Urothelium cell line (cell line): ENCODE measurements around the gene CTAG1B.
"Not testable (repeated sequence)": the region's sequence is repeated elsewhere in the genome, so short reads cannot be mapped to it uniquely, and the experiment has no call there.

Experiments used
- DNase-seq: peaks from one replicate; pipeline ENCODE4 v3.0.0; 2011; ENCODE audit warnings: low spot score, mixed read lengths
- FAIRE-seq: peaks from 2 replicates; lab custom pipeline; 2011; peaks lifted over from hg19 to GRCh38; lab: Jason Lieb, UNC

CTAG1B gene

DNA sequence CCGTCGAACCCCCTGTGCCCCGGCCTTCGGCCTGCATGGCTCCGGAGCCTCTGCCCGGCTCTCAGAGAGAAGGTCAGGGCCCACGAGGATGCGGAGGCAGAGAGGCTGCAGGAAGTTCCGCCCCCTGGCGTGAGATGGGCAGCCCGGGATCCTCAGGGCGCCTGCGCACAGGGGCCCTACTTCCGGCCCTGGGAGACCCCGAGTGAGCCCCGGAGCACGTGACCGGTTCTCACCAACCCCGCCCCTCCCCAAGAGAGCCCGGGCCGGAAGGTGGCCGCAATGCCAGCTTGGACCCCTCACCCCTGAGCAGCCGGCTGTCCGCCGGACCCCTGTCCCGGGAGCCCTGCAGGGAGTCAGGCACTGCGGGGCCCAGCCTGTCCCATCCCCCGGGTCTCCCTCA lies at the start of gene CTAG1B:
Gene CTAG1B (minus strand): TSS at position 101 of the 400 bp plus-strand sequence. CDS start 64 bp downstream, at position 37.
- not testable (repeated sequence) for DNase-seq, FAIRE-seq

GRCh38 chrX:154661899-154662298 lies 42.8 kb upstream of the CTAG1B start:
- no peak for DNase-seq
- no peak for FAIRE-seq

- no peak for FAIRE-seq
- DNase-seq = no peak
These were observed 42.1 kb upstream of the CTAG1B start for GRCh38 chrX:154661170-154661569.

DNA sequence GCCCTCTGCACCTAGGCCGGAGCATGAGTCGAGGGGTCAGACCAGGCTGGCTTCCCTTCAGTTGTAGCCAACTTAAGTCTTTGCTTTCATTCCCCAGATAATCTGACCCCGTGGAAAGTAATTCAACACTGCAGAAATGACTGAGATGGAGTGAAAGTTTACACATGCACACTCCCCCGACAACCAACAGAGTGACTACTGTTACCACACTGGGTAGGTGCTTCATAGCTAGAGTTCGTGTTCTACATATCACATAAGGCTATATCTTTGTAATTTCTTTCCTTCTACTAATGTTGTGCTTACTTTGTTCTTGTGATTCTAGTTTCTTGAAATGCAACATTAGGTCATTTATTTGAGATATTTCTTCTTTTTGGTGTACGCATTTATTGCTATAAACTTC lies 41.5 kb upstream of the CTAG1B start:
- DNase-seq (no peak), FAIRE-seq (no peak)

DNA sequence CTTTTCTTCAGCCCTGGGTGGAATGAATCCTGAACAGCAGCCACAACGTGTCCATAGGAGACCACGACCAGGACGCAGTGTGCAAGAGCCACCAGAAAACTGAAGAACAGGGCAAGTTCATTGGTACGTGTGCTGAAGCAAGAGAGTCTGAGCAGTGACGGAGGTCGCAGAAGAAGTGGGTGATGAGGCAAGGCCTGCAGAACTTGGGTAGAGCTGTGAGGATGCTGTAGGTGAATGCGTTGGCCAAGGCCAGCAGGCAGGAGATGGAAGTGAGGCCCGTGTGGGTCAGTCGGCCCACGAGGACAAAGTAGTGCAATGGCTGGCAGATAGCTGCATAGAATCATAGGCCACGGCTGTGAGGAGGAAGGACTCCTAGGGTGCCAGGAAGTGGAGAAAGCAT lies 39.9 kb upstream of the CTAG1B start:
- no peak for DNase-seq
- no peak for FAIRE-seq

DNA sequence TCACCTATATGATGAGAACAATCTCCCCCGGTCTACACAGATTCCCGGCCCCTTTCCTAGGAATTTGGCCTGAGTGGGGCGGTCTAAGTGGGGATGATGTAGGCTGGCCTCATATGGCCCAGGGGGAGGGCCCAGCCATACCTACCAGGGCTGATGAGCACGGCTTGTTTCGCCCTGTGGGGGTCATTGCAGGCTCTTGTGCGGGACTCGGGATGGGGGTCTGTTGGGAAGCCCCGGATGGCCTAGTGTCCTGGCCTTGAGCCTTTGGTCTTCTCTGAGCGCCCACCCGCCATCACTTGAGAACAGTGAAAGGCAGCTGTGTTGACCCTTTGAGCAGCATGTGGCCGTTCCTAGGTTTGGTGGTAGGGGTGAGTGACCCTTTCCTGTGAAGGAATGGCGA lies 39.1 kb upstream of the CTAG1B start:
- DNase-seq = no peak
- no peak for FAIRE-seq

DNA sequence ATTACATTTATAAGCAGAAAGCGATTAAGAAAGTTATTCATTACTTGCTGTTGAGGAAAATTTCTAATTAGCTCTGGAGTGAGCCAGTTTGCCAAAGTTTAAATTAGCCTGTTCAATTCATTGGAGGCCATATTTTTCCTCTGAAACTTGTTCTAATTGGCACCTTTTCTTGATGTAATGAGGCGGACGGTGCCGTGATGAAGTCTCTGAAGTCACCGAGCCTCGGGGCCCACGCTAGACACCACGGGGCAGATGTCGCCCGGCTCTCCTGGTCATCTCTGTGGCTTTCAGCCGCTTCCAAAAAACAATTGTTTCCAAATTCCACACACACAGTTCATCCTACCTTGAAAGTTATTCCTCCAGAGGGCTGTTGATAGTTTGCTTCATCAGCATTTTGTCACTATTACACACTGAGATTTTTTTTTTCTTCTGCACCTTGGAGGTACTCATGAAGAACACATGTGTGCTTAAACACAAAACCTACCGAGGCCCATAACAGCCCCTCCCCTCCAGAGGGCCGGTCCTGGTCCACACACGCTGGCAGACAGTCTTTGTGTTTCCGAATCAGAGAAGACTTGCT lies 38.2 kb upstream of the CTAG1B start:
- DNase-seq = no peak
- FAIRE-seq = no peak

DNA sequence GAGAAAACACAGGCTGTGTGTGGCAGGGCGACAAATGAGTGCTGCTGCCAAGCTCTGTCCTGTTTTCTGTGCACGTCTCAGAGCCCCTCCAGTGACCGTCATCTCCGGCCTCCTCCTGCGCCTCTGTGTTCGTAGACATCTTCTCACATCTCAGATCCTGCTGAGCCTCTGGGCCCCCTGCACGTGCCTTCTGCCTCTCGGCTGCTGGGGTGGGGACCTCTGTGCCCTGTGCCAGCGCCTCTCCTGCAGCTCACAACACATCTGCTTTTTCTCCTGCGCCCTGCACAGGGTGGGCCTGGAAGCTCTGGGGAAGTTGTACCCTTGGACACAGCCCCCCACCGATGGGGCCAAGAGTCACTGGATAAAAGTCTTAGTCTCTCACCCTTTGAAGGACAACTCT lies 36.7 kb upstream of the CTAG1B start:
- DNase-seq (no peak), FAIRE-seq (no peak)

GRCh38 chrX:154655346-154655745 lies 36.3 kb upstream of the CTAG1B start:
- FAIRE-seq = no peak
- no peak for DNase-seq

- FAIRE-seq (no peak), DNase-seq (no peak)
These were observed 35.8 kb upstream of the CTAG1B start for GRCh38 chrX:154654925-154655324.

DNA sequence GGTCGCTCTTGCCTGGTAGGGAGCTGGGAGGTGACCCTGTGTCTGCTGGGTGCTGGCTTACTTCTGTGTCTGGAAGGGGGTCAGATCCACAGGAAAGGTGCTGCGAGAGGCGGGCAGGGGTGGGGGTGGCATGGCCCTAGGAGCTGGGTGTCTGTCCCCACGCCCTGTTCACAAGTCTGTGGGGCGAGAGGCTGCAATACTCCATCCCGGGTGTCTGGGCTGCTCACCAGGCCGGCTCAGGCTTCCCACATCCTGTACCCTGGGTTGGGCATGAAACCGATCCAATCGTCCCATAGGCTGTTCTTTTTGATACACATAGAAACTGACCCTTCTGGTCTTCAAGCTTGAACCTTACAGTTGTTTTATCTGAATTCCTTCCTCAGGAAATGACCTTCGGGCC lies 35.3 kb upstream of the CTAG1B start:
- no peak for FAIRE-seq

DNA sequence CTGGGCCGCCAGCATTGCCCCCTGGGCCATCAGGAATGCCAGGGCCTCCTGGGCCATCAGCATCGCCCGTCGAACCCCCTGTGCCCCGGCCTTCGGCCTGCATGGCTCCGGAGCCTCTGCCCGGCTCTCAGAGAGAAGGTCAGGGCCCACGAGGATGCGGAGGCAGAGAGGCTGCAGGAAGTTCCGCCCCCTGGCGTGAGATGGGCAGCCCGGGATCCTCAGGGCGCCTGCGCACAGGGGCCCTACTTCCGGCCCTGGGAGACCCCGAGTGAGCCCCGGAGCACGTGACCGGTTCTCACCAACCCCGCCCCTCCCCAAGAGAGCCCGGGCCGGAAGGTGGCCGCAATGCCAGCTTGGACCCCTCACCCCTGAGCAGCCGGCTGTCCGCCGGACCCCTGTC lies 34.3 kb upstream of the CTAG1B start, which contains the start of gene CTAG2:
Gene CTAG2 (minus strand): TSS at position 167 of the 400 bp plus-strand sequence. CDS start 64 bp downstream, at position 103.
- not testable (repeated sequence) for DNase-seq, FAIRE-seq

More for the DNA sequence above, 35.3 kb upstream of the CTAG1B start:
- no peak for DNase-seq

- FAIRE-seq (no peak), DNase-seq (no peak)
These were observed 33.9 kb upstream of the CTAG1B start for GRCh38 chrX:154653048-154653401.

DNA sequence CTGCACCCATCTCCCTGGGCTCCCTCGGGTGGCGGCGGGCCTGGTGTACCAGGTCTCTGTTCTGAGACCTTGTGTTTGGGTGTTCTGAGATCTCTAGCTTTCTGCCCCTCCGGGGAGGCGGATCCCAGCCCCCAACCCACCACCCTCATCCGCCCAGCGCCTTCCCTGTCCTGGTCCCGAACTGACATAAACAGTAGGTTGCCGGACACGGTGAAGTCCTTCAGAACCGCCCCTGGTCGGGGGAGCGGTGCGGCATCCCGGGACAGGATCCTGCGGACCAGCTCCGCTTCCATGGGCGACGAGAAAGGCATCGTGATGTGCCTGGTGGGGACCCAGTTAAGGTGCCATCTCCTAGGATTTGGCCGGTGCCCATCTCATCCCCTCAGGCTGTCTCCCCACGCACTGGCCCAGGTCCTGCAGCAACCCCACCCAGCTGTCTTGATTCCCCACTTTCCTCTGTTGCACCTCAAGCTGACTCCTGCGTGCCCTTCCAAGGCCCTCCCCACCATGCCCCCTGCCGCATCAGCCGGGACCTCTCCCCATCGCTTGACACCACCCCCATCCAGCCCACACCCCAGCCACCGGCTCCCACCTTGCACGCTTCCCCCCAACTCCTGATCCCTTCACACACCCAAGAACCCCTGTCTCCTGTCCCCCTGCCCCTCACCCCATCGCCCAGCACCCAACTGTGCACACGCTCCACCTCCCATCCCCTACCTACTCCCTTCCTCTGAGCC lies 33.4 kb upstream of the CTAG1B start:
- DNase-seq (no peak), FAIRE-seq (no peak)

- FAIRE-seq (no peak), DNase-seq (no peak)
These were observed 31.1 kb upstream of the CTAG1B start for GRCh38 chrX:154650221-154650510.

DNA sequence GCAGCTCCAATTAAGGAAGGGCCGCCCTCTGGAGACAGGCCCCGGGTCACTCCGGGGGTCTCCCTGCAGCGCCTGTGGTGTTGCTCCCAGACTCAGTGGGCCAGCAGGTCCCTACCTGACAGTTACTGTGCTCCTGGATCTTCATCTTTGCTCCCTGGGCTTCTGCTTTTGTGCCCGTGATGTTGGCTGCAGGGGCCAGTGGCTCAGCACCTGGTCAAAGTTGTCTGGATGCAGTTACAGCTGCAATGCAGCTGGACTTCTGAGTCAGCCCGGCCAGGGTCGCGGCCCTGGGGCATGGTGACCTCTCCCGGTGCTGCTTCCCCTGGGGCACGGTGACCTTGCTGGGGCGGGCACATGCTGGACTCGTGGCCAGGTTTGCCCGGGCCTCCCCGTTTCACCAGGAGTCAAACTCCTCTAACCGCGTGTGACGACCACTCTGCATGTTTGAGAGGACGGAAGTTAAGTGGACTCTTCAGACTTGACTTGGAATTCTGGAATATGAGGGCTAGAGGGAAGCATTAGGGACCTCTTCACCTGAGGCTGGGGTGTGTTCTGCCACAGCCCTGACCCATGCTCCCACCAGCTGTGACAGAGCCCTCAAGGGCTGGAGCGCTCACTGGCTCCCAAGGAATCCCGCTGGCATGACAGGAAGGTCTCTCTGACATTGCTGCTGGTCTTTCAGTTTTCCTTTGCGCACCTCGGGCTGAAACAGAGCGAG lies 30.6 kb upstream of the CTAG1B start:
- DNase-seq (no peak), FAIRE-seq (no peak)

DNA sequence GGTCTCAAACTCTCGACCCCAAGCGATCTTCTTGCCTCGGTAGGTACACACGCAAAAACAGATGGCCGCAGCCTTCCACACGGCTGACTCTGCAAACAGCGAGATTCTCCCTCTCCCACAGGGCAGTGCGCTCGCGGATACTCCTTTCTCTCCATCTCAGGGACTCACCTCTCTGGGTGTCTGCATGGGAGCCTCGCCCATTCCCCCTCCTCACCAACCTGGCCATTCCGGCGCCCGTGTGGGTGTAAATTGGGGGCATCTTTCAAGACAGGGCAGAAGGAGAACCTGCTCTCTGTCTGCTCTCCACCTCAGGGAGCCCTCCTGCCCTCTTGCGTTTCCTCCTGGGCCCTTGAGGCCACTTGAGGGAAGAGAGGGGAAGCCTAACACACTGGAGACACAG lies 29.8 kb upstream of the CTAG1B start:
- DNase-seq (no peak), FAIRE-seq (no peak)

DNA sequence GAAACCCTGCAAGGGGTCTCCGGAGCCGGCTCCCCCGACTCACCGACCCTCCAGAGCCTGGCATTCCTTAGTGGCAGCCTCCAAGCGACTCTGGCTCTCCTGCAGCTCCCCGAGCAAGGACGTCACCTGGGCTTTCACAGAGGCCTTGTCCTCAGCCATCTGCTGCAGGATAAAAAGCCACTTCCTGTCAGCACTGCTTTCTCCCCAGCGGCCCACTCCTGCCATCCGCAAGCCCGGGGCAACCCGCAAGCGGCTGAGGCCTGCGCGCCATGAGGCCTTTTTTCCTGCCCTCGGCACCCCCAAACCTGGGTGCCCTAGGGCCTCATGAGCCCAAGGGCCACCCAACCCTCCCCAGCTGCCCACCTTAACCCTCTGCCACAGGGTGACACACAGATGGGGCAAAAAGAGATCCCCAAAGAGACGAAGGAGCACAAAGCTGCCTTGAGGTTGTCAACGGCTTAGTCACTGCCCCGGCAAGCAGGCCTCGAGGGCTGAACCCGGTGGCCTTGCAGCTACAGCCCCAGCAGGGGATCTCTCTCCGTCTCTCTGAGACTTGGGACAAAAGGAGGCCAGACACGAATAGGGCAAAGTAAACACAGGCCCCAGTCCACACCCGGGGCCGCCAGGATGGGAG lies 26.8 kb upstream of the CTAG1B start:
- FAIRE-seq, DNase-seq: not testable (repeated sequence)

DNA sequence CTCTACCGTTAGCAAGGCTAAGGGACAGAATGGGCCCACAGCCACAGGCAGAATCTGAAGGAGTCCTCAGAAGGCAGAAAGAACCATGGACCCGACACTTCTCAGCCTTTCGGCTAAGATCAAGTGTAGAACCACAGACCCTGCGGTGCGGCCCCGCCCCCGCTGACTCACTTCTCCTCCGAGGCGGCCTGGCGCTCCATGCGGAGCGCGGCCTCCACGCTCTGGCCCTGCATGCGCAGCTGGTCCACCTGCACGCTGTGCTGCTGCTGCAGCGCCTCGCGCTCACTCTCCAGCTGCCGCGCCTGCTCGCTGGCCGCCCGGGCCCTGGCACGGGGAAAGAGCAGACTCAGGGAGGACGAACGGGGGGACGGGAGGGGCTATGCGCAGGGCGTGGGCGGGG lies 24.6 kb upstream of the CTAG1B start:
- not testable (repeated sequence) for DNase-seq, FAIRE-seq

DNA sequence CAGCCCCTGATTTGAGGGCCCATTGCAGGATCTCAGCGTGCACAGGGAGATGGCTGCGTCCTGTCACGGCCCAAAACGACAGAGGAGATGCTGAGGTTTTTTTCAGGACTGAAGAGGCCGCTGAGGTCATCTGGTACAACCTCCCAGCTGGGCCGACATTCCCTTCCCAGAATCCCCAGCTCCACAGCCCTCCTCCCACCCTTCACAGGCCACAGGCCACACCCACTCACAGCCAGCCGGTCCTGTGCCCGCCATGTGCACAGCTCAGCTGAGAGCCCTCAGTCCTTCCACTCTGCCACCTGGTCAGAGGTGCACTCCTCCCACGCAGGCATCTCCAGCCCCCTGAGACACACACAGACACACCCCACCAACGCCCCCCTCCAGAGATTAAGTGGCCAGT lies 22.7 kb upstream of the CTAG1B start:
- DNase-seq = not testable (repeated sequence)

GRCh38 chrX:154633661-154634060 lies 14.6 kb upstream of the CTAG1B start:
- DNase-seq, FAIRE-seq: not testable (repeated sequence)

More for the DNA sequence above, 22.7 kb upstream of the CTAG1B start:
- FAIRE-seq = not testable (repeated sequence)
